Lower leg skin (tissue), 4 donors: ENCODE results near the gene SCAF4. TPM values are rescaled to one million over a fixed set of nuclear protein-coding genes. Genes with fewer than 3 reads are reported as not detected.

Experiments used
- DNase-seq, 2 donors: peaks; one replicate each; pipeline ENCODE4 v3.0.0-alpha.2; 2019; ENCODE audit warnings: low spot score in 2 of 2
- H3K4me3 ChIP-seq: fragments of 200-600 bp; sonication (generic); 2 replicates; pipeline ENCODE4 v1.5.1; 2017; ENCODE audit warnings: mild to moderate bottlenecking, low read depth; ENCODE audit not compliant: poor library complexity, severe bottlenecking
- POLR2A ChIP-seq, 2 donors: fragments of 450-650 bp; IDR thresholded peaks; one replicate each; pipeline ENCODE4 v1.6.1; 2016 to 2017; ENCODE audit warnings: antibody characterized with exemption in 2 of 2, mild to moderate bottlenecking in 1 of 2, moderate library complexity in 1 of 2
- WGBS, 2 donors: methylation state at CpG; one replicate each; pipeline ENCODE4 v1.1.5; 2018; 5-methylcytosine and 5-hydroxymethylcytosine counted together
- intact Hi-C: fragments of 100-400 bp; cut with DNase I; formaldehyde crosslinking; loops from one replicate; pipeline ENCODE4 v1.15.0; 2023; ENCODE audit warnings: low total_unique reads
- total RNA-seq, 4 donors: library from RNA; depleted of rRNA; stranded (reverse); fragments of >200 nt; gene quantifications; one replicate each; pipeline ENCODE4 v1.1.0, GENCODE V29; 2016
- TF ChIP-seq, protein P1 (sequence below), 3 donors: fragments of 450-650 bp; IDR thresholded peaks; one replicate each; pipeline ENCODE4 v1.5.1; 2016; ENCODE audit warnings: antibody characterized with exemption in 3 of 3, mild to moderate bottlenecking in 3 of 3, moderate library complexity in 2 of 3

The SCAF4 gene
- total RNA-seq, 4 donors from 2014 or later: 11.8 to 30.8 (median 16.5) TPM

GRCh38 chr21:31733551-31734149 is 1.7 kb upstream of the SCAF4 start:
- WGBS, 2 donors: 56 to 74% methylated on average over 6 of the region's 6 CpGs
- DNase-seq: no peak
- H3K4me3 ChIP-seq: no peak overlapping the region
- TF ChIP-seq, protein P1, sequence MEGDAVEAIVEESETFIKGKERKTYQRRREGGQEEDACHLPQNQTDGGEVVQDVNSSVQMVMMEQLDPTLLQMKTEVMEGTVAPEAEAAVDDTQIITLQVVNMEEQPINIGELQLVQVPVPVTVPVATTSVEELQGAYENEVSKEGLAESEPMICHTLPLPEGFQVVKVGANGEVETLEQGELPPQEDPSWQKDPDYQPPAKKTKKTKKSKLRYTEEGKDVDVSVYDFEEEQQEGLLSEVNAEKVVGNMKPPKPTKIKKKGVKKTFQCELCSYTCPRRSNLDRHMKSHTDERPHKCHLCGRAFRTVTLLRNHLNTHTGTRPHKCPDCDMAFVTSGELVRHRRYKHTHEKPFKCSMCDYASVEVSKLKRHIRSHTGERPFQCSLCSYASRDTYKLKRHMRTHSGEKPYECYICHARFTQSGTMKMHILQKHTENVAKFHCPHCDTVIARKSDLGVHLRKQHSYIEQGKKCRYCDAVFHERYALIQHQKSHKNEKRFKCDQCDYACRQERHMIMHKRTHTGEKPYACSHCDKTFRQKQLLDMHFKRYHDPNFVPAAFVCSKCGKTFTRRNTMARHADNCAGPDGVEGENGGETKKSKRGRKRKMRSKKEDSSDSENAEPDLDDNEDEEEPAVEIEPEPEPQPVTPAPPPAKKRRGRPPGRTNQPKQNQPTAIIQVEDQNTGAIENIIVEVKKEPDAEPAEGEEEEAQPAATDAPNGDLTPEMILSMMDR (IDR thresholded peaks at IDR 0.05): no peak
- TF ChIP-seq POLR2A (IDR thresholded peaks at IDR 0.05): no peak
- intact Hi-C loops: no loop called here

DNA sequence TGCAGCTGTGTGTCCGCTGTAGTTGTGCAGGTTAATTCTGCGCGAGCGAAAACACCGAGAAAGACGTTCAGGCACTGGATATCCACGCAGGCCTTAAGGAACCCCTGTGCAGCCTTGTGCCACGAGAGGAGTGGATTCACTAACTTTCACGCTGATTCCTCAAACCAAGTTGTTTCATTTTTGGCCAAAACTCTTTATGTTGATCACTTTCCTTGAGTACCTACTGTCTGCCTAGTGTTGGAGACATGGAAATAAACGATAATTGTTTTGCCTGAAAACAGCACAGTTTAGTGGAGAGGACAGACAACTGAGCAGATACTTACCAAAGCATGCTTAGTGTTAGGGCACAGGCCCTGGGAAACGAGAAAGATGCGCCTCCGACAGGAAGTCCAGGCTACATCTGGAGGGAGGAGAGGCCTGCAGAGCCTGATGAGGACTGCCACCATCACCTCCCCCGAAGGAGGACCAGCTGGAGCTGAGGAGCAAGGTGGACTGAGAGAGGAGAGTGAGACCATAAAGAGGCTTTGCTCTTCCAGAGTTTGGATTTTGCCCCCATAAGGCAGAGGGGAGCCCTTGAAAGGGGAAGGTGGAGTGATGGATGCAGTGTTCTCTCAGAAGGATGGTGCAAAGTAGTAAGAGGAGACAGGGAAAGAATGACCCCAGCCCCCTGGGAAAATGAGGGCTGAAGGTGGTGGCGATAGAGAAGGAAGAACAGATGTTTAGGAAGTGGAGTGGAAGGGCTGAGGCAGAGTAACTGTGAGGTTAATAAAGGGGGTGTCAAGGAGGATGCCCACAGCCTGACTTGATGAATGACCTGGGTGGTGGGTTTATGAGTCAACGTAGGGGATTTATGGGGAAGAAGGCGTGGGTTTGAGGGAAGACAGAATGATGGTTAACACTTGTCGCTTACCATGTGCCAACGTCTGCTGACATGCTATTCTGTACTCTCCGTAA is 956 bp upstream of the SCAF4 start:
- no peak for DNase-seq
- intact Hi-C loops: no loop called here

DNA sequence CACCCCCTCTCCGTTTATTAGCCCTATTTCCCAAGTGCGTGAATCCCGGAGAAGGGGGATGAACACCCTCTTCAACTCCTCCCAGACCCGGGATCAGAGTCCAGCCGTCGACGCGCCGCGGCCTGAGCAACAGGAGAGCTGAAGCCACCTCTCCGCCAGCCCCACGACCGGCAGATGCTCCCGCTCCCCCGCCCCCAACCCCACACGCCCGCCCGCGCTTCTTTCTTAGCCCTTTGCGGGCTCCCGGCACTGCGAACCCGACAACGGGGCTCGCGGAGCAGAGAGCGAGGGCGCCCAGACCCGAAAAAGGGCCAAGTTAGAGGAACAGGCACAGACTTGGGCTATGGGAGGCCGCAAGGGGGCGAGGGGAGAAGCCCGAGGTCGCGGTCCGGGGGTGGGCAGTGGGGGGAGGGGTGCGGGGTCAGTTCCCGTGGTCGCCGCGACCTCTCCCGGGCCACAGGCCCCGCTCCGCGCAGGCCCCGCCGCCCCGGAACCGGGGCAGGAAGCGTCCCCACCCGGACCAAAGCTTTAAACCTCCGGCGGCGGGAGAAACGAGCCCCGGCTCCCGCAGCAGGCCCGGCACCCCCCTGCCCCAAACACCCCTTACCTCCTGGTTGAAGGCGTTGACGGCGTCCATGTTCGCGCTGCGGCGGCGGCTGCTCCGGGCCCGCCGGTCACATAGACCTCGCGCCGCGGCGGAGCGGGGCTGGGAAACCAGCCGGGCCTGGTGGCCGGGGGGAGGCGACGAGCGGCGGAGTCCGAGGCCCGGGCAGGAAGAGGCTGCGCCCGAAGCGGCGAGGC is 662 bp downstream of the SCAF4 start:
- intact Hi-C loops: no loop called here
- peak overlapping the region; percentile 100 for H3K4me3 ChIP-seq
- WGBS, 2 donors: 0% methylated on average over 26 to 29 of the region's 86 CpGs
- TF ChIP-seq, protein P1 (IDR thresholded peaks at IDR 0.05): no peak
- TF ChIP-seq POLR2A (IDR thresholded peaks at IDR 0.05): no peak
- peak; percentile 37 to 88 for DNase-seq

More for the DNA sequence above, 956 bp upstream of the SCAF4 start:
- H3K4me3 ChIP-seq: peak overlapping the region; percentile 51
- 19 to 22% methylated on average over 20 of the region's 20 CpGs for WGBS, 2 donors
- TF ChIP-seq, protein P1 (IDR thresholded peaks at IDR 0.05): no peak
- TF ChIP-seq POLR2A (IDR thresholded peaks at IDR 0.05): no peak

GRCh38 chr21:31730712-31731055 is 1.2 kb downstream of the SCAF4 start:
- no peak for DNase-seq
- peak overlapping the region; percentile 100 for H3K4me3 ChIP-seq
- TF ChIP-seq, protein P1 (IDR thresholded peaks at IDR 0.05): no peak
- no peak for TF ChIP-seq POLR2A (IDR thresholded peaks at IDR 0.05)
- intact Hi-C loops: no loop called here
- 0% methylated on average over 14 of the region's 14 CpGs for WGBS, 2 donors

GRCh38 chr21:31729622-31730343 is 2.1 kb downstream of the SCAF4 start:
- 51 to 54% methylated on average over 4 of the region's 4 CpGs for WGBS, 2 donors
- intact Hi-C loops: no loop called here
- no peak for DNase-seq
- TF ChIP-seq, protein P1 (IDR thresholded peaks at IDR 0.05): no peak
- no peak for TF ChIP-seq POLR2A (IDR thresholded peaks at IDR 0.05)
- H3K4me3 ChIP-seq: no peak overlapping the region
